Osteocyte (in vitro differentiated cells): ENCODE results near the gene GSDMA. TPM values are rescaled to one million over a fixed set of nuclear protein-coding genes. Genes with fewer than 3 reads are reported as not detected.

Source experiments
- DNase-seq: peaks from one replicate; pipeline ENCODE4 v3.0.0; 2021; ENCODE audit warnings: mixed read lengths; ENCODE audit not compliant: unreplicated experiment; ENCODE audit errors: extremely low spot score
- H3K27ac Mint-ChIP-seq: one replicate; pipeline ENCODE4 v1.8.0; 2021; ENCODE audit warnings: mild to moderate bottlenecking, mixed read lengths; ENCODE audit not compliant: unreplicated experiment
- H3K27me3 Mint-ChIP-seq: one replicate; pipeline ENCODE4 v1.8.0; 2021; ENCODE audit warnings: mixed read lengths; ENCODE audit not compliant: unreplicated experiment
- H3K36me3 Mint-ChIP-seq: one replicate; pipeline ENCODE4 v1.8.0; 2021; ENCODE audit warnings: mixed read lengths; ENCODE audit not compliant: unreplicated experiment
- H3K4me1 Mint-ChIP-seq: one replicate; pipeline ENCODE4 v1.8.0; 2021; ENCODE audit warnings: mixed read lengths; ENCODE audit not compliant: unreplicated experiment
- H3K4me3 Mint-ChIP-seq: one replicate; pipeline ENCODE4 v1.8.0; 2021; ENCODE audit warnings: mild to moderate bottlenecking, moderate library complexity, mixed read lengths; ENCODE audit not compliant: unreplicated experiment
- H3K9me3 Mint-ChIP-seq: one replicate; pipeline ENCODE4 v1.8.0; 2021; ENCODE audit warnings: mixed read lengths; ENCODE audit not compliant: unreplicated experiment
- CTCF ChIP-seq: fragments of 200-600 bp; sonication (generic); IDR thresholded peaks from 2 replicates; pipeline ENCODE4 v1.5.0; 2021; ENCODE audit warnings: antibody characterized with exemption, mild to moderate bottlenecking, moderate library complexity
- total RNA-seq: library from RNA; stranded (reverse); gene quantifications from 2 replicates; pipeline ENCODE4 v1.2.1, GENCODE V29; 2021

Gene GSDMA
- total RNA-seq, 1 donor from 2014 or later, result not detected

GRCh38 chr17:39920218-39921210 is 42.3 kb upstream of the GSDMA start:
- H3K9me3 Mint-ChIP-seq, result no peaks in the 10 kb centered on the region
- no peak for TF ChIP-seq CTCF
- H3K4me3 Mint-ChIP-seq, result no peak overlapping the region
- H3K36me3 Mint-ChIP-seq, result peaks cover 25% of the 10 kb centered on the region
- no peaks in the 10 kb centered on the region for H3K27me3 Mint-ChIP-seq
- no peak for DNase-seq
- H3K4me1 Mint-ChIP-seq, result peaks cover 14% of the 10 kb centered on the region
- no peak overlapping the region for H3K27ac Mint-ChIP-seq

- Mint-ChIP-seq H3K4me1 (peaks cover 21% of the 10 kb centered on the region), H3K36me3 (peaks cover 25% of the 10 kb centered on the region), H3K27me3 (no peaks in the 10 kb centered on the region), H3K27ac (no peak overlapping the region), H3K4me3 (no peak overlapping the region), H3K9me3 (no peaks in the 10 kb centered on the region)
- no peak for DNase-seq
- no peak for TF ChIP-seq CTCF
Observed at GRCh38 chr17:39921323-39921722, 41.5 kb upstream of the GSDMA start.

- no peak for TF ChIP-seq CTCF
- no peak overlapping the region for H3K4me3 Mint-ChIP-seq
- DNase-seq, result no peak
- peaks cover 26% of the 10 kb centered on the region for H3K4me1 Mint-ChIP-seq
- H3K27ac Mint-ChIP-seq, result no peak overlapping the region
- peaks cover 23% of the 10 kb centered on the region for H3K36me3 Mint-ChIP-seq
- no peaks in the 10 kb centered on the region for H3K27me3 Mint-ChIP-seq
- H3K9me3 Mint-ChIP-seq, result no peaks in the 10 kb centered on the region
Observed at GRCh38 chr17:39922006-39922405, 40.8 kb upstream of the GSDMA start.

GRCh38 chr17:39923230-39923629 is 39.6 kb upstream of the GSDMA start:
- Mint-ChIP-seq H3K4me3 (no peak overlapping the region), H3K36me3 (peaks cover 16% of the 10 kb centered on the region), H3K4me1 (peaks cover 33% of the 10 kb centered on the region), H3K27me3 (no peaks in the 10 kb centered on the region), H3K27ac (no peak overlapping the region), H3K9me3 (no peaks in the 10 kb centered on the region)
- TF ChIP-seq CTCF, result no peak
- no peak for DNase-seq

- peak; percentile 35 for TF ChIP-seq CTCF
- no peak overlapping the region for H3K4me3 Mint-ChIP-seq
- H3K9me3 Mint-ChIP-seq, result no peaks in the 10 kb centered on the region
- no peak for DNase-seq
- H3K27ac Mint-ChIP-seq, result peak overlapping the region; percentile 79
- peaks cover 13% of the 10 kb centered on the region for H3K36me3 Mint-ChIP-seq
- peaks cover 42% of the 10 kb centered on the region for H3K4me1 Mint-ChIP-seq
- H3K27me3 Mint-ChIP-seq, result no peaks in the 10 kb centered on the region
Observed at GRCh38 chr17:39923836-39924690, 38.7 kb upstream of the GSDMA start.
